Measurements from ENCODE around the gene BCAR1. TPM values are rescaled to one million over a fixed set of nuclear protein-coding genes. Genes with fewer than 3 reads are reported as not detected.

Gene BCAR1
- total RNA-seq, 4 donors from 2014 or later = 34.6 to 63.7 (median 37.0) TPM

DNA sequence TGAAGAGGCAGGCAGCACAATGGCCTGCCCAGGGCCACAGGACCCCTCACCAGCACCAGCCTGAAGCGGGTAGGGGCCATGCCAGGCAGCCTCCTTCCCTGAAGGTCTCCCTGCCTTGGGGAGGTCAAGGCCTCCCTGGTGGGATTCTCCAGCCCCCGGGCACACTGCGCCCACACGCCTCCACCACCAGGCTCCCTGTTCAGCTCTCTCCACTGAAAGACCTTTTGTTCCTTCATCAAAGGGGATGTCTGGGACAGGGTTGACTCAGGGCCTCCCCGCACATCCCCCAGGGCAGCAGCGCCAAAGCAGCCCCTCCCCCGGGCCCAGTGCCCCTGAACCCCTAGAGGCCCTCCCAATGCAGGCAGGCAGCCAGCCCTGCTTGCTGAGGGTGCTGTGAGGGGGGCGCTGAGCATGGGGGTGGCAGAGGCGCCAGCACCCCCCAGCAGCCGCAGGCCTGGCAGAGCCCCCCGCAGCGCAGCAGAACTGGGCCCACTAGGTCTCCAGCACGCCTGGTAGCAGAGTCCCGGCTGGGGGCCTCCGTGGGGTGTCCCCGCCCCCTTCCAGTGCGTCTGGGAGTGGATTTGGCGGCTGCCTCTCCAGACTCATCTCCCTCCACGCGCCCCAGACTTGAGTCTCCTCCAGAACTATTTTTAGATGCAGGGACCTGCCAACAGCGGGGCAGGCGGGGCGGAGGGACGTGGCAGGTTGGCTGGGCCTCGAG lies 13.1 kb downstream of the BCAR1 start:
- Histone ChIP-seq H3K36me3 (peaks cover 0 to 58% of the 10 kb centered on the region in 2 donors), H3K4me1 (peaks cover 5 to 82% (median 43%) of the 10 kb centered on the region in 3 donors), H3K27me3 (no peaks in the 10 kb centered on the region), H3K9me3 (no peaks in the 10 kb centered on the region), H3K4me3 (peak overlapping the region in 1 of 2 donors; percentile 12), H3K27ac (peak overlapping the region; percentile 18 to 91 (median 86))
- TF ChIP-seq POLR2AphosphoS5 (IDR thresholded peaks at IDR 0.05) (peak; percentile 82), CTCF (IDR thresholded peaks at IDR 0.05) (no peak)
- peak; percentile 85 for ATAC-seq
- 0% methylated on average over 2 of the region's 25 CpGs; no CpG with 5 or more reads in 1 of the 2 donors for WGBS, 2 donors (ENCODE audit: low coverage in 1 of 2)

DNA sequence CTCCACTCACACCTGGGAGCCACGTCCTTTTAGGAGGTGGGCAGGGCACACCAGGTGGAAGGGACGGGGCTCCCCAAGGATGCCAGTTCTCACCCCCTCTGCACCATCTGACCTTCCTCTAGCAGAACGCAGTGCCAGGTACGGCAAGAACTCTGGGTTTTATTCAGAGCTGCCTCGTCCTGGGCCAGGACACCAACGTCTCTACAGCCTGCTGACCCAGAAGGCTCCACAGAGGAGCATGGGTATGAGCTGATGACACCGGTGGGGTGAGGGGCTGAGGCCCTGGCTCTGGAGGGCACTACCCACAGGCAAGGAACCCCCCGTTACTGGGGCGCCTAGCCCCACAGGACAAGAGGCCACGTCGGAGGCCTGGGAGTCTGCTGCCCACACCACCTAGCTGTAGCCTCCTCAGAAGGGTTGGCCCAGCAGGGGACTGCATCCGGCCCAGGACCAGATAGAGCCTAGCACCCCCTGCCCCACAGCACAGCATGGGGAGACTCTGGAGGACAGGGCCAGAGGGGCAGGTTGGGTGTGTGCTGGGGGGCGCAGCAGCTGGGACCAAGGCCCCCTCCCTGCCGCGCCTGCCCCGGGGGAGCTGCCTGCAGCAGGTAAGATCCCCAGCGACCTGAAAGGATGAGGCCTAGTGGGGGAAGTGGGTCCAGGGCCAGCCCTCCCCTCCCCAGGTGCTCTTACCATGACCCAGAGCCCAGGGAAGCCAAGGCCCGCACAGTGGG lies 13.9 kb downstream of the BCAR1 start:
- no peaks in the 10 kb centered on the region for H3K9me3 ChIP-seq
- H3K4me3 ChIP-seq = no peak overlapping the region
- H3K27ac ChIP-seq = peak overlapping the region in 3 of 4 donors; percentile 86 to 91 (median 87)
- H3K27me3 ChIP-seq = no peaks in the 10 kb centered on the region
- H3K4me1 ChIP-seq = peaks cover 5 to 77% (median 43%) of the 10 kb centered on the region in 3 donors
- TF ChIP-seq CTCF (IDR thresholded peaks at IDR 0.05) (no peak), POLR2A (IDR thresholded peaks at IDR 0.05) (no peak), POLR2AphosphoS5 (IDR thresholded peaks at IDR 0.05) (no peak), EP300 (IDR thresholded peaks at IDR 0.05) (no peak)
- ATAC-seq = no peak
- no CpG with 5 or more reads among the region's 18 CpGs for WGBS, 2 donors (ENCODE audit: low coverage in 1 of 2)
- peaks cover 0 to 62% of the 10 kb centered on the region in 2 donors for H3K36me3 ChIP-seq

DNA sequence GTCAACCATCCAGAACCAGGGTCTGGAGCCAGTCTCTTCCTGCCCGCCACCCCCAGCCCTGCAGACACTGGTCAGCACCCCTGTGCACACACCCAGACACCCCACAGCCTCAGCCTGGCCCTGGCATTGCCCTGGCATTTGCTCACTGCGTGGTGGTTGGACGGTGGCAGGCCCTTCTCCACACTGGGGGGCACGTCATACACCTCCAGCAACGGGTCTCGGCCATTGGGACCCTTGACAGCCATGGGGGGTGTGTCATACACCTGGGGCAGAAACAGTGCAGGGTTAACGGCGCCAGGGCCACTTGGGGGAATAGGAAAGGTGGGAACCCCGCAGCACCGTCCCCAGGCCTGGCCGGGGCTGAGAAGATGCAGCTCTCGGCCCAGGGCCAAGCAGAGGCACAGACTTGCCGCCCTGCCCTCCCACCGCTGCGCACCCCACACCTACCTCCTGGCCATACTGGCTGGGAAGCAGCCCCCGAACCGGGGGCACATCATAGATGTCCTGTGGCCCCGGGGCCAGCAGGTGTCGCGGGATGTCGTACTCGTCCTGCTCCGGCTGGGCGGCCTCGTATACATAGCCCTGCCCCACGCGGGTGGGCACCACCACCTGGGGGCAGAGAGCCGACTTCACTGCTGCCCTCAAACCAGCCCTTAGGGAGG lies 14.6 kb downstream of the BCAR1 start:
- no peak for TF ChIP-seq POLR2AphosphoS5 (IDR thresholded peaks at IDR 0.05)
- no peak for TF ChIP-seq EP300 (IDR thresholded peaks at IDR 0.05)
- TF ChIP-seq CTCF (IDR thresholded peaks at IDR 0.05) = no peak
- Histone ChIP-seq H3K27ac (peak overlapping the region in 3 of 4 donors; percentile 86 to 91 (median 87)), H3K9me3 (no peaks in the 10 kb centered on the region), H3K4me3 (no peak overlapping the region), H3K27me3 (no peaks in the 10 kb centered on the region), H3K36me3 (peaks cover 0 to 62% of the 10 kb centered on the region in 2 donors), H3K4me1 (peaks cover 5 to 75% (median 43%) of the 10 kb centered on the region in 3 donors)
- ATAC-seq = no peak
- WGBS, 2 donors (ENCODE audit: low coverage in 1 of 2) = 60% methylated on average over 2 of the region's 28 CpGs; no CpG with 5 or more reads in 1 of the 2 donors

- Histone ChIP-seq H3K27me3 (no peaks in the 10 kb centered on the region), H3K27ac (no peak overlapping the region), H3K36me3 (peaks cover 0 to 62% of the 10 kb centered on the region in 2 donors), H3K9me3 (no peaks in the 10 kb centered on the region), H3K4me1 (peaks cover 5 to 73% (median 43%) of the 10 kb centered on the region in 3 donors), H3K4me3 (no peak overlapping the region)
- WGBS, 2 donors (ENCODE audit: low coverage in 1 of 2) = 63 to 75% methylated on average over 2 to 5 of the region's 7 CpGs
- ATAC-seq = no peak
- TF ChIP-seq POLR2AphosphoS5 (IDR thresholded peaks at IDR 0.05) = no peak
- TF ChIP-seq EP300 (IDR thresholded peaks at IDR 0.05) = no peak
- no peak for TF ChIP-seq POLR2A (IDR thresholded peaks at IDR 0.05)
- no peak for TF ChIP-seq CTCF (IDR thresholded peaks at IDR 0.05)
These were observed 15.2 kb downstream of the BCAR1 start for GRCh38 chr16:75236232-75236631.
